Right lobe of liver (tissue), 6 donors: ENCODE results near the gene ABCA3. TPM values are rescaled to one million over a fixed set of nuclear protein-coding genes. Genes with fewer than 3 reads are reported as not detected.
"Not testable (repeated sequence)": the region's sequence is repeated elsewhere in the genome, so short reads cannot be mapped to it uniquely, and the experiment has no call there.

Experiments used
- ATAC-seq, 4 donors: fragments of 200-7000 bp; cut with Tn5 transposase; one replicate each; pipeline ENCODE4 v1.9.1; 2020; ENCODE audit warnings: mild to moderate bottlenecking in 4 of 4, moderate library complexity in 4 of 4
- DNase-seq, 3 donors: peaks; one replicate each; pipeline ENCODE4 v3.0.0-alpha.2; 2020
- H3K27ac ChIP-seq, 3 donors: fragments of 200-600 bp; one replicate each; pipeline ENCODE4 v1.8.0; 2022
- H3K27me3 ChIP-seq, 2 donors: fragments of 200-600 bp; one replicate each; pipeline ENCODE4 v1.8.0; 2022
- H3K36me3 ChIP-seq, 4 donors: fragments of 200-600 bp; sonication (generic) in 1 of 4; one replicate each; pipeline versions ENCODE4 v1.5.1 to v1.8.0; 2017 to 2022; ENCODE audit warnings: control low read depth in 1 of 4
- H3K4me1 ChIP-seq, 4 donors: fragments of 200-600 bp; sonication (generic) in 1 of 4; one replicate each; pipeline versions ENCODE4 v1.5.1 to v1.8.0; 2017 to 2022; ENCODE audit warnings: control low read depth in 1 of 4
- H3K4me3 ChIP-seq, 3 donors: fragments of 200-600 bp; one replicate each; pipeline ENCODE4 v1.8.0; 2022
- H3K9me3 ChIP-seq, 4 donors: fragments of 200-600 bp; sonication (generic) in 1 of 4; one replicate each; pipeline versions ENCODE4 v1.5.1 to v1.8.0; 2017 to 2022; ENCODE audit warnings: control low read depth in 1 of 4
- CTCF ChIP-seq, 4 donors: fragments of 200-600 bp in 3 of 4; fragments of 450-650 bp in 1 of 4; IDR thresholded peaks; one replicate each; pipeline versions ENCODE4 v1.5.1 to v1.8.0; 2016 to 2022; ENCODE audit warnings: antibody characterized with exemption in 4 of 4, mild to moderate bottlenecking in 2 of 4
- POLR2A ChIP-seq: fragments of 450-650 bp; IDR thresholded peaks from one replicate; pipeline ENCODE4 v1.6.1; 2017; ENCODE audit warnings: antibody characterized with exemption, mild to moderate bottlenecking
- WGBS: methylation state at CpG from one replicate; pipeline ENCODE4 v1.1.6; 2018; ENCODE audit warnings: low coverage, low lambda C conversion rate; ENCODE audit not compliant: insufficient coverage; ENCODE audit errors: missing lambda C conversion rate; 5-methylcytosine and 5-hydroxymethylcytosine counted together
- intact Hi-C, 2 donors: fragments of 100-400 bp; cut with DNase I; formaldehyde crosslinking; loops; one replicate each; pipeline versions ENCODE4 v1.11.2 to v1.14.1; 2022
- total RNA-seq, 6 experiments: library from RNA; depleted of rRNA in 2 of 6; stranded (reverse); fragments of >200 nt in 2 of 6; fragmentation: NEBNext Ultra II Directional in 3 of 6; extraction: Animal tissue kit (Norgen Biotek cat#: 25700) in 3 of 6; gene quantifications; one replicate each; pipeline versions ENCODE4 v1.1.0 to v1.2.4, GENCODE V29; 2016 to 2023
- donor health status: DM: no; HTN: yes; CAD: no.
- donor health status: DM: no; HTN: no; CAD: no.
- donor health status: DM: no; HTN: no; CAD: no.
- donor health status: DM: no; HTN: yes; CAD: no.
- donor health status: DM: no; HTN: yes; CAD: no.

The ABCA3 gene
- total RNA-seq, 6 experiments from 2014 or later = 1.2 to 2.9 (median 2.1) TPM

- Histone ChIP-seq H3K36me3 (peaks cover 0 to 50% (median 18%) of the 10 kb centered on the region in 4 donors), H3K4me3 (no peak overlapping the region), H3K4me1 (peaks cover 0 to 10% (median 4%) of the 10 kb centered on the region in 4 donors), H3K27me3 (no peaks in the 10 kb centered on the region), H3K9me3 (no peaks in the 10 kb centered on the region), H3K27ac (no peak overlapping the region)
- WGBS = 95% methylated on average over 4 of the region's 17 CpGs
- DNase-seq (peak in 1 of 3 donors; percentile 18), ATAC-seq (peak in 1 of 4 donors; percentile 12)
- TF ChIP-seq POLR2A (no peak), CTCF (IDR thresholded peaks at IDR 0.05) (no peak)
- intact Hi-C loops = no loop called here
Observed at GRCh38 chr16:2244301-2244700, 96.2 kb downstream of the ABCA3 start.

DNA sequence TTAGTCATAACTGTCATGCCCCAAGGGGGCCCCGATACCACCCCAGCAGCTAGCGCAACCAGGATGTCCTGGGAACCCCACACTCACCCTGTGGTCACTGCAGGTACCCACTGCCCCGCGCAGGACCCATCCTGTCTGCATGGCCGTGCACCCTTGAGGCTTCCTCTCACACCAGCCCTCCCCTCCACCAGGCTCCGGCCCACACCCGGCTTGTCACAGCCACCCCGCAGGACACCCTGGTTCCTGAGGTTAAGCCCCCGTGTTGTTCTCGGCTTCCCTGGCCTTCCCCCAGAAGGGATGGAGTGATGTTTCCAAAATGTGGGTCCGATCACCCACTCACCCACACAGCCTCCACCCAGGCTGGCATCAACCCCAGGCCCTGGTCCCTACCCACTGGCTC lies 96.7 kb downstream of the ABCA3 start:
- no peak for ATAC-seq
- no peak for TF ChIP-seq CTCF (IDR thresholded peaks at IDR 0.05)
- no peak overlapping the region for H3K27ac ChIP-seq
- DNase-seq = no peak
- WGBS = 86% methylated on average over 8 of the region's 11 CpGs
- no peak overlapping the region for H3K4me3 ChIP-seq
- peaks cover 0 to 50% (median 18%) of the 10 kb centered on the region in 4 donors for H3K36me3 ChIP-seq
- H3K4me1 ChIP-seq = peaks cover 0 to 5% (median 2%) of the 10 kb centered on the region in 4 donors
- no peaks in the 10 kb centered on the region for H3K27me3 ChIP-seq
- H3K9me3 ChIP-seq = no peaks in the 10 kb centered on the region
- intact Hi-C loops = no loop called here

GRCh38 chr16:2243031-2243528 lies 97.4 kb downstream of the ABCA3 start:
- intact Hi-C loops = no loop called here
- Histone ChIP-seq H3K27me3 (no peaks in the 10 kb centered on the region), H3K36me3 (peaks cover 0 to 50% (median 18%) of the 10 kb centered on the region in 4 donors), H3K27ac (no peak overlapping the region), H3K4me1 (no peaks in the 10 kb centered on the region), H3K4me3 (no peak overlapping the region), H3K9me3 (no peaks in the 10 kb centered on the region)
- no CpG with 5 or more reads among the region's 19 CpGs for WGBS
- ATAC-seq (no peak), DNase-seq (no peak)
- no peak for TF ChIP-seq CTCF (IDR thresholded peaks at IDR 0.05)

DNA sequence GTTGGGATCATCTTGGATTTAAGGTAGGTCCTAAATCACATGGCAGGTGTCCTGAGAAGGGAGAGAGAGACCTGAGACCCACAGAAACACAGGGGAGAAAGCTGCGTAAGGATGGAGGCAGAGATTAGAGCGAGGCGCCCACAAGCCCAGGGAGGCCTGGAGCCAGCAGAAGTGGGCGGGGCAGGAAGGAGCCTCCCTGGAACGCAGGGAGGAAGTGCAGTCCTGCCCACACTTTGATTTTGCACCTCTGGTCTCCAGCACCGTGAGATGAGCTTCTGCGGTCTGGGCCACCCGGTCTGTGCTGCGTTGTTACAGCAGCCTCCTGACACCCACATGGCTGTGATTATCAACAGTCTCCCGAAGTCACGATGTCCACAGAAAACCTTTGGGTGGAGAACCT lies 97.9 kb downstream of the ABCA3 start:
- 83% methylated on average over 6 of the region's 11 CpGs for WGBS
- no peaks in the 10 kb centered on the region for H3K27me3 ChIP-seq
- peaks cover 0 to 50% (median 18%) of the 10 kb centered on the region in 4 donors for H3K36me3 ChIP-seq
- no peak overlapping the region for H3K4me3 ChIP-seq
- H3K4me1 ChIP-seq = peaks cover 0 to 2% (median 0%) of the 10 kb centered on the region in 4 donors
- TF ChIP-seq POLR2A (no peak), CTCF (IDR thresholded peaks at IDR 0.05) (no peak)
- H3K9me3 ChIP-seq = no peaks in the 10 kb centered on the region
- no peak for DNase-seq
- H3K27ac ChIP-seq = no peak overlapping the region
- intact Hi-C loops = no loop called here
- no peak for ATAC-seq

- H3K27me3 ChIP-seq, ATAC-seq, DNase-seq, H3K9me3 ChIP-seq, H3K4me3 ChIP-seq, intact Hi-C loops, H3K27ac ChIP-seq: not testable (repeated sequence)
- Histone ChIP-seq H3K4me1 (peaks cover 0 to 17% (median 0%) of the 10 kb centered on the region in 4 donors), H3K36me3 (peaks cover 0 to 37% (median 19%) of the 10 kb centered on the region in 4 donors)
- 86% methylated on average over 5 of the region's 9 CpGs for WGBS
Observed at GRCh38 chr16:2240331-2240730, 100.2 kb downstream of the ABCA3 start.
